Breast epithelium (tissue), 4 donors: Measurements from ENCODE around the gene TRANK1. TPM values are rescaled to one million over a fixed set of nuclear protein-coding genes. Genes with fewer than 3 reads are reported as not detected.
"Not testable (repeated sequence)": the region's sequence is repeated elsewhere in the genome, so short reads cannot be mapped to it uniquely, and the experiment has no call there.

Experiments
- DNase-seq, 2 donors: peaks; one replicate each; pipeline ENCODE4 v3.0.0-alpha.2; 2019; ENCODE audit warnings: low spot score in 2 of 2
- H3K27ac ChIP-seq, 2 donors: fragments of 200-600 bp; sonication (generic) in 1 of 2; one replicate each; pipeline ENCODE4 v1.5.1; 2016 to 2019; ENCODE audit warnings: mild to moderate bottlenecking in 1 of 2
- H3K27me3 ChIP-seq, 2 donors: fragments of 200-600 bp; sonication (generic) in 1 of 2; one replicate each; pipeline versions ENCODE4 v1.5.1 to v1.6.0; 2017 to 2019; ENCODE audit warnings: control low read depth in 1 of 2, mild to moderate bottlenecking in 1 of 2
- H3K36me3 ChIP-seq: fragments of 200-600 bp; one replicate; pipeline ENCODE4 v1.5.1; 2019
- H3K4me1 ChIP-seq, 2 donors: fragments of 200-600 bp; sonication (generic); one replicate each; pipeline ENCODE4 v1.5.1; 2016 to 2019; ENCODE audit warnings: control low read depth in 1 of 2
- H3K4me3 ChIP-seq, 3 donors: fragments of 200-600 bp; sonication (generic); 1 replicate in 2 of 3; 2 replicates in 1 of 3; pipeline ENCODE4 v1.5.1; 2016 to 2019; ENCODE audit warnings: mild to moderate bottlenecking in 3 of 3, moderate library complexity in 2 of 3
- H3K9me3 ChIP-seq, 2 donors: fragments of 200-600 bp; sonication (generic) in 1 of 2; one replicate each; pipeline ENCODE4 v1.5.1; 2016 to 2019; ENCODE audit warnings: control low read depth in 1 of 2
- CTCF ChIP-seq, 3 donors: fragments of 450-650 bp; IDR thresholded peaks; one replicate each; pipeline ENCODE4 v1.5.1; 2016 to 2017; ENCODE audit warnings: antibody characterized with exemption in 3 of 3, mild to moderate bottlenecking in 3 of 3, moderate library complexity in 3 of 3
- POLR2A ChIP-seq: fragments of 450-650 bp; IDR thresholded peaks from one replicate; pipeline ENCODE4 v1.6.1; 2016; ENCODE audit warnings: antibody characterized with exemption, mild to moderate bottlenecking, moderate library complexity
- POLR2AphosphoS5 ChIP-seq, 3 donors: sonication (generic); formaldehyde crosslinking; IDR thresholded peaks; one replicate each; pipeline ENCODE4 v1.6.1; 2017; ENCODE audit warnings: antibody characterized with exemption in 3 of 3
- intact Hi-C: fragments of 100-400 bp; cut with DNase I; formaldehyde crosslinking; loops from one replicate; pipeline ENCODE4 v1.15.1; 2023; ENCODE audit warnings: low total_unique reads
- total RNA-seq, 3 donors: library from RNA; depleted of rRNA; stranded (reverse); fragments of >200 nt; gene quantifications; one replicate each; pipeline ENCODE4 v1.1.0, GENCODE V29; 2016

The TRANK1 gene
- total RNA-seq, 3 donors from 2014 or later, result 13.6 to 16.6 (median 13.8) TPM

GRCh38 chr3:36957862-36958686, 13.2 kb upstream of the TRANK1 start:
- H3K9me3 ChIP-seq, result no peaks in the 10 kb centered on the region
- H3K27me3 ChIP-seq, result no peaks in the 10 kb centered on the region
- no peaks in the 10 kb centered on the region for H3K36me3 ChIP-seq
- intact Hi-C loops, result no loop called here
- DNase-seq, result no peak
- TF ChIP-seq POLR2A (no peak), POLR2AphosphoS5 (IDR thresholded peaks at IDR 0.05) (no peak), CTCF (IDR thresholded peaks at IDR 0.05) (no peak)
- H3K4me3 ChIP-seq, result no peak overlapping the region
- peak overlapping the region in 1 of 2 donors; percentile 30 for H3K27ac ChIP-seq
- H3K4me1 ChIP-seq, result no peaks in the 10 kb centered on the region

GRCh38 chr3:36957063-36957462, 12.2 kb upstream of the TRANK1 start:
- no peaks in the 10 kb centered on the region for H3K36me3 ChIP-seq
- intact Hi-C loops, result no loop called here
- DNase-seq, result no peak
- TF ChIP-seq POLR2A, result no peak
- TF ChIP-seq POLR2AphosphoS5 (IDR thresholded peaks at IDR 0.05), result no peak
- H3K27me3 ChIP-seq, result no peaks in the 10 kb centered on the region
- no peak overlapping the region for H3K27ac ChIP-seq
- no peak overlapping the region for H3K4me3 ChIP-seq
- H3K4me1 ChIP-seq, result no peaks in the 10 kb centered on the region
- no peaks in the 10 kb centered on the region for H3K9me3 ChIP-seq

GRCh38 chr3:36956155-36956554, 11.3 kb upstream of the TRANK1 start:
- Histone ChIP-seq H3K27me3 (no peaks in the 10 kb centered on the region), H3K36me3 (no peaks in the 10 kb centered on the region), H3K27ac (no peak overlapping the region), H3K9me3 (no peaks in the 10 kb centered on the region), H3K4me1 (no peaks in the 10 kb centered on the region), H3K4me3 (no peak overlapping the region)
- no peak for DNase-seq
- TF ChIP-seq CTCF (IDR thresholded peaks at IDR 0.05) (no peak), POLR2A (no peak), POLR2AphosphoS5 (IDR thresholded peaks at IDR 0.05) (no peak)
- intact Hi-C loops, result no loop called here

GRCh38 chr3:36954452-36955134, 9.7 kb upstream of the TRANK1 start:
- H3K27ac ChIP-seq, result no peak overlapping the region
- no peak for TF ChIP-seq CTCF (IDR thresholded peaks at IDR 0.05)
- no peak for TF ChIP-seq POLR2A
- TF ChIP-seq POLR2AphosphoS5 (IDR thresholded peaks at IDR 0.05), result no peak
- DNase-seq, result no peak
- H3K27me3 ChIP-seq, result no peaks in the 10 kb centered on the region
- H3K9me3 ChIP-seq, result no peaks in the 10 kb centered on the region
- intact Hi-C loops, result no loop called here
- no peak overlapping the region for H3K4me3 ChIP-seq
- no peaks in the 10 kb centered on the region for H3K4me1 ChIP-seq
- H3K36me3 ChIP-seq, result no peaks in the 10 kb centered on the region

- H3K9me3 ChIP-seq, result peaks cover 7 to 13% of the 10 kb centered on the region in 2 donors
- H3K36me3 ChIP-seq, H3K4me1 ChIP-seq, DNase-seq, intact Hi-C loops, H3K27ac ChIP-seq, H3K27me3 ChIP-seq, H3K4me3 ChIP-seq: not testable (repeated sequence)
Measured at GRCh38 chr3:36947814-36948213, 3.0 kb upstream of the TRANK1 start.

- DNase-seq, result no peak
- no peak for TF ChIP-seq POLR2AphosphoS5 (IDR thresholded peaks at IDR 0.05)
- intact Hi-C loops, result no loop called here
- H3K4me3 ChIP-seq, result peak overlapping the region; percentile 73 to 91 (median 85)
- H3K27me3 ChIP-seq, result no peaks in the 10 kb centered on the region
- H3K36me3 ChIP-seq, result no peaks in the 10 kb centered on the region
- H3K27ac ChIP-seq, result peak overlapping the region; percentile 50 to 82
- no peaks in the 10 kb centered on the region for H3K4me1 ChIP-seq
- H3K9me3 ChIP-seq, result peaks cover 7 to 13% of the 10 kb centered on the region in 2 donors
Measured at GRCh38 chr3:36945333-36945980, 603 bp upstream of the TRANK1 start.
